Adrenal gland (tissue), 12 donors: ENCODE results near the gene RFX1. TPM values are rescaled to one million over a fixed set of nuclear protein-coding genes. Genes with fewer than 3 reads are reported as not detected.

ENCODE experiments used
- DNase-seq, 7 donors: peaks; one replicate each; pipeline ENCODE4 v3.0.0-alpha.2; 2019 to 2020
- H3K27ac ChIP-seq, 5 donors: fragments of 200-600 bp; sonication (generic) in 4 of 5; 1 replicate in 3 of 5; 2 replicates in 2 of 5; pipeline versions ENCODE4 v1.5.1 to v1.8.0; 2016 to 2020; ENCODE audit warnings: mild to moderate bottlenecking in 1 of 5
- H3K27me3 ChIP-seq: fragments of 200-600 bp; 2 replicates; pipeline ENCODE4 v1.8.0; 2021
- H3K36me3 ChIP-seq, 2 donors: fragments of 200-600 bp; replicated peaks in 1 of 2; 1 replicate in 1 of 2; 2 replicates in 1 of 2; pipeline versions ENCODE4 v1.5.1 to v1.8.0; 2018 to 2022
- H3K4me1 ChIP-seq, 2 donors: fragments of 200-600 bp; replicated peaks in 1 of 2; 1 replicate in 1 of 2; 2 replicates in 1 of 2; pipeline versions ENCODE4 v1.5.1 to v1.8.0; 2018 to 2021
- H3K4me3 ChIP-seq, 4 donors: fragments of 200-600 bp; sonication (generic) in 3 of 4; one replicate each; pipeline ENCODE4 v1.5.1; 2016 to 2018
- H3K9me3 ChIP-seq, 3 donors: fragments of 200-600 bp; sonication (generic) in 1 of 3; replicated peaks in 1 of 3; 1 replicate in 2 of 3; 2 replicates in 1 of 3; pipeline versions ENCODE4 v1.5.1 to v1.8.0; 2016 to 2021
- POLR2A ChIP-seq, 2 donors: fragments of 450-650 bp; IDR thresholded peaks; one replicate each; pipeline ENCODE4 v1.6.1; 2017; ENCODE audit warnings: antibody characterized with exemption in 2 of 2, mild to moderate bottlenecking in 2 of 2, moderate library complexity in 1 of 2
- WGBS, 4 donors: extraction: QIAGEN DNeasy Blood & Tissue Kit in 2 of 4; methylation state at CpG; one replicate each; pipeline versions ENCODE4 v1.1.5 to v1.1.7; 2013 to 2017; 5-methylcytosine and 5-hydroxymethylcytosine counted together
- intact Hi-C, 2 donors: fragments of 100-400 bp; cut with DNase I; formaldehyde crosslinking; loops; one replicate each; pipeline versions ENCODE4 v1.14.1 to v1.15.0; 2022 to 2023
- polyA plus RNA-seq, 3 donors: library from polyadenylated mRNA; stranded (reverse); fragments of 200-250 nt in 2 of 3; fragments of 350-450 nt in 1 of 3; fragmentation: Illumina TruSeq in 1 of 3; extraction: RNeasy Lipid Tissue Mini Kit (QIAGEN cat#74804) in 1 of 3; gene quantifications; one replicate each; pipeline ENCODE4 v1.2.3, GENCODE V29; 2013 to 2014
- total RNA-seq, 9 donors: library from RNA; depleted of rRNA in 4 of 9; stranded (reverse); fragments of >200 nt in 4 of 9; fragments of 120-200 nt in 1 of 9; fragmentation: NEBNext Ultra II Directional in 1 of 9; extraction: Animal tissue kit (Norgen Biotek cat#: 25700) in 1 of 9; gene quantifications; one replicate each; pipeline versions ENCODE4 v1.1.0 to v1.2.4, GENCODE V29; 2013 to 2023
- TF ChIP-seq, protein P1 (sequence below), 6 experiments: fragments of 450-650 bp in 4 of 6; fragments of 200-600 bp in 2 of 6; sonication (generic) in 1 of 6; IDR thresholded peaks; 1 replicate in 5 of 6; 2 replicates in 1 of 6; pipeline versions ENCODE4 v1.5.1 to v1.8.0; 2016 to 2021; ENCODE audit warnings: antibody characterized with exemption in 6 of 6, mild to moderate bottlenecking in 2 of 6, moderate library complexity in 1 of 6
- donor health status: healthy with polysubstance abuse.
- donor health status: Bipolar disorder and iron deficiency.
- donor health status: DM: yes; HTN: yes; CAD: no.
- donor health status: DM: no; HTN: no; CAD: no.
- donor health status: DM: no; HTN: no; CAD: no.
- donor health status: DM: yes; HTN: yes; CAD: no.

The RFX1 gene
- total and polyA plus RNA-seq, 12 donors, result 1.4 to 21.4 (median 7.0) TPM

DNA sequence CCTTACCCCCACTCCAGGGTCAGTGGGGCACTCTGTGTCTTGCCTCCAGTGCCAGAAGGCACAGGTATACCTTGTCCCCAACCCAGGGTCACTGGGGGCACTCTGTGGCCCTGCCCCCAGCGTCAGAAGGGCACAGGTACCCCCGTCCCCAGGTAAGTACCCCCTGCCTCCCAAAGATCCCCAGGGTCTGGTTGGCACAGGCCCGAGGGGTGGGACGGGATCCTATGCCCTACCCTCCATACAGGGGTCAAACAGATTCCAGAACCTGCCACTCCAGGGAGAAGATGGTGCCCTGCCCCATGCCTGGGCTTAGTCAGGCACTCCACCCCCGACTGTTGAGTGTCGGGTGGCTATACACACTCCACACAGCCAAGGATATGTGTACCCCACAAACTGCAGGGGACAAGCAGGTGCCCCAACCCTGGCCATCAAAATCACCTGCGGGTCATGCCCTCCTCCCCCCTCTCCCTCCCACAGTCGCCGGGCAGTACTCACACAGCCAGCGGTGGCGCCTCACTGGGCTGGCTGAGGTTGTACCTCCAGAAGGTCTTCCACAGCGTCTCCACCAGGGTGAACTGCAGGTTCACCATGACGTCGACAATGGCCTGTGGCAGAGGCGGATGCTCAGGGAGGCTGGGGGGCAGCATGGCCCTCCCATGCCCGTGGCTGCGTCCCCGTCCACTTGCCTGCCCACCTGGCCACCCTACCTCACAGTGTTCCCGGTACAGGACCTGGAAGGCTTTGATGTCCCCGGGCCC is 40.0 kb downstream of the RFX1 start:
- WGBS, 4 donors, result 90 to 100% (median 93%) methylated on average over 4 to 20 of the region's 20 CpGs; no CpG with 5 or more reads in 1 of the 4 donors
- H3K4me1 ChIP-seq, result no peaks in the 10 kb centered on the region
- no peak overlapping the region for H3K27ac ChIP-seq
- H3K27me3 ChIP-seq, result no peaks in the 10 kb centered on the region
- H3K36me3 ChIP-seq, result peaks cover 0 to 71% of the 10 kb centered on the region in 2 donors
- DNase-seq, result no peak
- no peaks in the 10 kb centered on the region for H3K9me3 ChIP-seq
- no peak overlapping the region for H3K4me3 ChIP-seq
- intact Hi-C loops, result no loop called here
- TF ChIP-seq POLR2A (IDR thresholded peaks at IDR 0.05), result no peak
- TF ChIP-seq, protein P1, sequence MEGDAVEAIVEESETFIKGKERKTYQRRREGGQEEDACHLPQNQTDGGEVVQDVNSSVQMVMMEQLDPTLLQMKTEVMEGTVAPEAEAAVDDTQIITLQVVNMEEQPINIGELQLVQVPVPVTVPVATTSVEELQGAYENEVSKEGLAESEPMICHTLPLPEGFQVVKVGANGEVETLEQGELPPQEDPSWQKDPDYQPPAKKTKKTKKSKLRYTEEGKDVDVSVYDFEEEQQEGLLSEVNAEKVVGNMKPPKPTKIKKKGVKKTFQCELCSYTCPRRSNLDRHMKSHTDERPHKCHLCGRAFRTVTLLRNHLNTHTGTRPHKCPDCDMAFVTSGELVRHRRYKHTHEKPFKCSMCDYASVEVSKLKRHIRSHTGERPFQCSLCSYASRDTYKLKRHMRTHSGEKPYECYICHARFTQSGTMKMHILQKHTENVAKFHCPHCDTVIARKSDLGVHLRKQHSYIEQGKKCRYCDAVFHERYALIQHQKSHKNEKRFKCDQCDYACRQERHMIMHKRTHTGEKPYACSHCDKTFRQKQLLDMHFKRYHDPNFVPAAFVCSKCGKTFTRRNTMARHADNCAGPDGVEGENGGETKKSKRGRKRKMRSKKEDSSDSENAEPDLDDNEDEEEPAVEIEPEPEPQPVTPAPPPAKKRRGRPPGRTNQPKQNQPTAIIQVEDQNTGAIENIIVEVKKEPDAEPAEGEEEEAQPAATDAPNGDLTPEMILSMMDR (IDR thresholded peaks at IDR 0.05), result no peak

- H3K27ac ChIP-seq, result no peak overlapping the region
- no peak for DNase-seq
- H3K4me3 ChIP-seq, result no peak overlapping the region
- TF ChIP-seq, protein P1 (IDR thresholded peaks at IDR 0.05), result no peak
- TF ChIP-seq POLR2A (IDR thresholded peaks at IDR 0.05), result no peak
- 91 to 94% (median 93%) methylated on average over 13 to 24 of the region's 24 CpGs for whole genome bisulfite sequencing, 4 donors
- peaks cover 0 to 77% of the 10 kb centered on the region in 2 donors for H3K36me3 ChIP-seq
- intact Hi-C loops, result no loop called here
- no peaks in the 10 kb centered on the region for H3K4me1 ChIP-seq
- no peaks in the 10 kb centered on the region for H3K27me3 ChIP-seq
- no peaks in the 10 kb centered on the region for H3K9me3 ChIP-seq
Measured at GRCh38 chr19:13965377-13965896, 40.7 kb downstream of the RFX1 start.

DNA sequence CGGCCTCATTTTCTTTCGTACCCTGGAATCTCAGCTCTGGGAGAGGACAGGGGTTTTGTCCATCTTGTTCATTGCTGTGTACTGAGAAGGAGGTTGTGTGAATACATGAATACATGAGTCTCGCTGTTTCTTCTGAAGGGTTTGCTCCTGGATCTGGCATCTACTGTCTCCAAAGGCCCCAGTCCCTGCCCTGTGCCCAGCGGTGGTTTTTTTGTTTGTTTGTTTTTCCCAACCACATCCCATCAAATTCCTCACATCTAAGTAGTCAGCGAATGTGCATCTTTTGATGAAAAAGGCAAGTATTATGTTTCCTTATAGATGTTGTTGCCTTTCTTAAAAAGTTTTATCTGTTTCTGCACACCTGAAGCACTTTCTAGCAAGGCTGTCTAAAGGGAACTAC is 41.3 kb downstream of the RFX1 start:
- H3K4me3 ChIP-seq, result no peak overlapping the region
- TF ChIP-seq, protein P1 (IDR thresholded peaks at IDR 0.05), result no peak
- TF ChIP-seq POLR2A (IDR thresholded peaks at IDR 0.05), result no peak
- DNase-seq, result no peak
- H3K36me3 ChIP-seq, result peaks cover 0 to 78% of the 10 kb centered on the region in 2 donors
- no peaks in the 10 kb centered on the region for H3K9me3 ChIP-seq
- H3K27me3 ChIP-seq, result no peaks in the 10 kb centered on the region
- H3K27ac ChIP-seq, result no peak overlapping the region
- 92 to 99% (median 95%) methylated on average over 5 of the region's 5 CpGs for WGBS, 4 donors
- intact Hi-C loops, result no loop called here
- no peaks in the 10 kb centered on the region for H3K4me1 ChIP-seq

- TF ChIP-seq, protein P1 (IDR thresholded peaks at IDR 0.05), result no peak
- no peak for TF ChIP-seq POLR2A (IDR thresholded peaks at IDR 0.05)
- Histone ChIP-seq H3K4me1 (no peaks in the 10 kb centered on the region), H3K27ac (no peak overlapping the region), H3K27me3 (no peaks in the 10 kb centered on the region), H3K9me3 (no peaks in the 10 kb centered on the region), H3K4me3 (no peak overlapping the region), H3K36me3 (peaks cover 0 to 74% of the 10 kb centered on the region in 2 donors)
- WGBS, 4 donors, result 86 to 95% (median 90%) methylated on average over 15 to 48 of the region's 48 CpGs
- intact Hi-C loops, result no loop called here
- no peak for DNase-seq
Measured at GRCh38 chr19:13963603-13964105, 42.5 kb downstream of the RFX1 start.
